SK-N-SH (cell line): ENCODE results near the gene SINHCAF.

ENCODE experiments used
- CHD2 ChIP-seq: fragments of 150-350 bp; IDR thresholded peaks from 2 replicates; pipeline ENCODE4 v1.6.1; 2018; ENCODE audit warnings: low read length; ENCODE audit not compliant: partially characterized antibody
- CTCF ChIP-seq: fragments of 200-600 bp; sonication (generic); IDR thresholded peaks from 2 replicates; pipeline ENCODE4 v1.6.1; 2017; ENCODE audit warnings: antibody characterized with exemption, mild to moderate bottlenecking, moderate library complexity
- EP300 ChIP-seq, 2 experiments: IDR thresholded peaks; 2 replicates each; pipeline versions ENCODE4 v1.4.0 to v1.6.1; 2012; ENCODE audit warnings: borderline replicate concordance in 1 of 2, low read depth in 1 of 2, low read length in 1 of 2
- FOSL2 ChIP-seq: IDR thresholded peaks from 2 replicates; pipeline ENCODE4 v1.4.0; 2012; ENCODE audit warnings: low read depth, mild to moderate bottlenecking, moderate library complexity, borderline replicate concordance
- FOXJ3 ChIP-seq: sonication (generic); formaldehyde crosslinking; IDR thresholded peaks from 2 replicates; pipeline ENCODE4 v1.5.1; 2020; ENCODE audit warnings: mild to moderate bottlenecking, missing genetic modification reagents
- GABPA ChIP-seq: IDR thresholded peaks from 2 replicates; pipeline ENCODE4 v1.4.0; 2012; ENCODE audit warnings: low read depth, mild to moderate bottlenecking
- POLR2AphosphoS5 ChIP-seq: IDR thresholded peaks from 2 replicates; pipeline ENCODE4 v1.6.1; 2012; ENCODE audit warnings: low read depth, low read length
- SMC3 ChIP-seq: IDR thresholded peaks from 2 replicates; pipeline ENCODE4 v1.6.1; 2012; ENCODE audit warnings: low read depth, low read length, improper control_type of control experiment
- TAF1 ChIP-seq: IDR thresholded peaks from 2 replicates; pipeline ENCODE4 v1.6.1; 2012; ENCODE audit warnings: low read depth, mild to moderate bottlenecking, low read length, moderate library complexity, borderline replicate concordance
- USF1 ChIP-seq: IDR thresholded peaks from 2 replicates; pipeline ENCODE4 v1.4.0; 2012; ENCODE audit warnings: low read depth, borderline replicate concordance
- USF2 ChIP-seq: fragments of 150-350 bp; IDR thresholded peaks from 2 replicates; pipeline ENCODE4 v1.6.1; 2017; ENCODE audit warnings: antibody characterized with exemption, low read length, low read depth, borderline replicate concordance
- ZBTB33 ChIP-seq: IDR thresholded peaks from 2 replicates; pipeline ENCODE4 v1.4.0; 2012; ENCODE audit warnings: low read depth, borderline replicate concordance

- TF ChIP-seq EP300 (IDR thresholded peaks at IDR 0.05; ENCODE audit: borderline replicate concordance in 1 of 2, low read depth in 1 of 2, low read length in 1 of 2) = no peak
- no peak for TF ChIP-seq CHD2
- TF ChIP-seq POLR2AphosphoS5 = no peak
- no peak for TF ChIP-seq ZBTB33
- no peak for TF ChIP-seq TAF1
- TF ChIP-seq CTCF = no peak
- TF ChIP-seq GABPA = no peak
- TF ChIP-seq FOXJ3 = no peak
- no peak for TF ChIP-seq SMC3
- TF ChIP-seq FOSL2 = no peak
- TF ChIP-seq USF2 = no peak
- no peak for TF ChIP-seq USF1
Measured at GRCh38 chr12:31370531-31371255, 44.7 kb upstream of the SINHCAF start.
